Prostate gland (tissue), 2 donors: ENCODE measurements around the gene PRB4. TPM values are rescaled to one million over a fixed set of nuclear protein-coding genes. Genes with fewer than 3 reads are reported as not detected.
"Not testable (repeated sequence)": the region's sequence is repeated elsewhere in the genome, so short reads cannot be mapped to it uniquely, and the experiment has no call there.

Source experiments
- DNase-seq: peaks from one replicate; pipeline ENCODE4 v3.0.0-alpha.2; 2019; ENCODE audit warnings: low spot score
- H3K27ac ChIP-seq, 2 donors: fragments of 200-600 bp; sonication (generic); 2 replicates each; pipeline ENCODE4 v1.5.1; 2017 to 2019
- H3K27me3 ChIP-seq: fragments of 200-600 bp; sonication (generic); replicated peaks from 2 replicates; pipeline ENCODE4 v1.5.1; 2019; ENCODE audit not compliant: insufficient read depth
- H3K36me3 ChIP-seq, 2 donors: fragments of 200-600 bp; sonication (generic); 1 replicate in 1 of 2; 2 replicates in 1 of 2; pipeline versions ENCODE4 v1.5.1 to v1.8.1; 2017 to 2019
- H3K4me1 ChIP-seq: fragments of 200-600 bp; sonication (generic); replicated peaks from 2 replicates; pipeline ENCODE4 v1.5.1; 2019
- H3K4me3 ChIP-seq, 2 donors: fragments of 200-600 bp; sonication (generic); 2 replicates each; pipeline ENCODE4 v1.5.1; 2017 to 2019
- H3K9me3 ChIP-seq: fragments of 200-600 bp; sonication (generic); 2 replicates; pipeline ENCODE4 v1.5.1; 2017
- CTCF ChIP-seq, 4 experiments: fragments of 200-600 bp in 2 of 4; fragments of 450-650 bp in 2 of 4; sonication (generic) in 2 of 4; IDR thresholded peaks; 1 replicate in 3 of 4; 2 replicates in 1 of 4; pipeline ENCODE4 v1.5.1; 2016 to 2019; ENCODE audit warnings: antibody characterized with exemption in 4 of 4, mild to moderate bottlenecking in 2 of 4, moderate library complexity in 2 of 4
- POLR2A ChIP-seq: fragments of 450-650 bp; IDR thresholded peaks from one replicate; pipeline ENCODE4 v1.6.1; 2016; ENCODE audit warnings: antibody characterized with exemption, mild to moderate bottlenecking
- POLR2AphosphoS5 ChIP-seq: sonication (generic); formaldehyde crosslinking; IDR thresholded peaks from one replicate; pipeline ENCODE4 v1.6.1; 2017; ENCODE audit warnings: antibody characterized with exemption
- WGBS: methylation state at CpG from one replicate; pipeline ENCODE4 v1.1.5; 2018; 5-methylcytosine and 5-hydroxymethylcytosine counted together
- intact Hi-C: fragments of 100-400 bp; cut with DNase I; formaldehyde crosslinking; loops from one replicate; pipeline ENCODE4 v1.14.2; 2022
- total RNA-seq, 2 donors: library from RNA; depleted of rRNA; stranded (reverse); fragments of >200 nt; gene quantifications; one replicate each; pipeline ENCODE4 v1.1.0, GENCODE V29; 2016

The PRB4 gene
- total RNA-seq: not detected

- H3K36me3 ChIP-seq: no peaks in the 10 kb centered on the region
- TF ChIP-seq CTCF (IDR thresholded peaks at IDR 0.05) (no peak), POLR2A (no peak), POLR2AphosphoS5 (no peak)
- no peaks in the 10 kb centered on the region for H3K4me1 ChIP-seq
- intact Hi-C loops: no loop called here
- no peak within 1 kb of the TSS for H3K4me3 ChIP-seq
- DNase-seq: no peak
- no peaks in the 10 kb centered on the region for H3K9me3 ChIP-seq
- WGBS: 54% methylated on average over 3 of the region's 3 CpGs
- no peaks in the 10 kb centered on the region for H3K27me3 ChIP-seq
- no peak within 1 kb of the TSS for H3K27ac ChIP-seq
Observed at GRCh38 chr12:11310336-11310735, at the start of gene PRB4. PRB4 (minus strand) TSS chr12:11310436; CDS start chr12:11310398, 38 bp downstream.

GRCh38 chr12:11351736-11352135 is 41.5 kb upstream of the PRB4 start:
- H3K9me3 ChIP-seq, H3K4me3 ChIP-seq, H3K27me3 ChIP-seq, H3K36me3 ChIP-seq, DNase-seq, H3K4me1 ChIP-seq, intact Hi-C loops, H3K27ac ChIP-seq: not testable (repeated sequence)
- WGBS: 73% methylated on average over 1 of the region's 2 CpGs

- H3K9me3 ChIP-seq: no peaks in the 10 kb centered on the region
- no peaks in the 10 kb centered on the region for H3K27me3 ChIP-seq
- no peak for TF ChIP-seq POLR2A
- no peak for TF ChIP-seq CTCF (IDR thresholded peaks at IDR 0.05)
- TF ChIP-seq POLR2AphosphoS5: no peak
- no peaks in the 10 kb centered on the region for H3K36me3 ChIP-seq
- DNase-seq: no peak
- H3K4me1 ChIP-seq: no peaks in the 10 kb centered on the region
- H3K27ac ChIP-seq: no peak overlapping the region
- WGBS: 90% methylated on average over 9 of the region's 9 CpGs
- H3K4me3 ChIP-seq: no peak overlapping the region
- intact Hi-C loops: no loop called here
Observed at GRCh38 chr12:11348439-11348838, 38.2 kb upstream of the PRB4 start.

GRCh38 chr12:11347810-11348209 is 37.6 kb upstream of the PRB4 start:
- H3K9me3 ChIP-seq: no peaks in the 10 kb centered on the region
- intact Hi-C loops: no loop called here
- no peaks in the 10 kb centered on the region for H3K27me3 ChIP-seq
- no peak overlapping the region for H3K4me3 ChIP-seq
- 76% methylated on average over 6 of the region's 6 CpGs for WGBS
- no peak overlapping the region for H3K27ac ChIP-seq
- no peak for DNase-seq
- H3K4me1 ChIP-seq: no peaks in the 10 kb centered on the region
- TF ChIP-seq CTCF (IDR thresholded peaks at IDR 0.05): peak in 1 of 4 experiments; percentile 35
- no peak for TF ChIP-seq POLR2A
- no peak for TF ChIP-seq POLR2AphosphoS5
- no peaks in the 10 kb centered on the region for H3K36me3 ChIP-seq

GRCh38 chr12:11344500-11344899 is 34.3 kb upstream of the PRB4 start:
- 53% methylated on average over 2 of the region's 2 CpGs for WGBS
- intact Hi-C loops: no loop called here
- H3K27me3 ChIP-seq: no peaks in the 10 kb centered on the region
- H3K27ac ChIP-seq: no peak overlapping the region
- TF ChIP-seq POLR2AphosphoS5: no peak
- no peak for TF ChIP-seq POLR2A
- no peak for TF ChIP-seq CTCF (IDR thresholded peaks at IDR 0.05)
- no peaks in the 10 kb centered on the region for H3K9me3 ChIP-seq
- no peak for DNase-seq
- H3K4me3 ChIP-seq: no peak overlapping the region
- no peaks in the 10 kb centered on the region for H3K4me1 ChIP-seq
- H3K36me3 ChIP-seq: no peaks in the 10 kb centered on the region
